Activated CD4-positive, alpha-beta T cell treated with anti-CD3 and anti-CD28 coated beads, Interleukin-2, Interleukin-4, amounts not matched to agents 100 ng/mL and 50 ng/mL, durations not matched to agents 16 hours and 8 hours (primary cell): ENCODE results near the gene GPC1.
"Not testable (repeated sequence)": the region's sequence is repeated elsewhere in the genome, so short reads cannot be mapped to it uniquely, and the experiment has no call there.

Experiments
- DNase-seq: peaks from one replicate; pipeline ENCODE4 v3.0.0-alpha.2; 2020; ENCODE audit warnings: low spot score

GPC1 gene

GRCh38 chr2:240468303-240469238, 33.1 kb downstream of the GPC1 start:
- DNase-seq, result no peak

GRCh38 chr2:240469239-240469636, 33.8 kb downstream of the GPC1 start:
- no peak for DNase-seq

- DNase-seq, result no peak
Observed at GRCh38 chr2:240469740-240470139, 34.3 kb downstream of the GPC1 start.

GRCh38 chr2:240472078-240472790, 36.8 kb downstream of the GPC1 start:
- DNase-seq, result no peak

GRCh38 chr2:240473211-240473610, 37.7 kb downstream of the GPC1 start:
- no peak for DNase-seq

- no peak for DNase-seq
Observed at GRCh38 chr2:240477916-240478315, 42.5 kb downstream of the GPC1 start.

GRCh38 chr2:240478346-240479110, 43.1 kb downstream of the GPC1 start:
- DNase-seq, result no peak

- no peak for DNase-seq
Observed at GRCh38 chr2:240479111-240479501, 43.6 kb downstream of the GPC1 start.

GRCh38 chr2:240480834-240481623, 45.6 kb downstream of the GPC1 start:
- no peak for DNase-seq

- DNase-seq, result no peak
Observed at GRCh38 chr2:240481720-240482119, 46.3 kb downstream of the GPC1 start.

GRCh38 chr2:240482141-240482540, 46.7 kb downstream of the GPC1 start:
- DNase-seq, result no peak

- no peak for DNase-seq
Observed at GRCh38 chr2:240491483-240491882, 56.0 kb downstream of the GPC1 start.

- DNase-seq, result no peak
Observed at GRCh38 chr2:240494194-240494793, 58.8 kb downstream of the GPC1 start.

- DNase-seq, result not testable (repeated sequence)
Observed at GRCh38 chr2:240494942-240495341, 59.5 kb downstream of the GPC1 start.

- not testable (repeated sequence) for DNase-seq
Observed at GRCh38 chr2:240497082-240497481, 61.6 kb downstream of the GPC1 start.

- no peak for DNase-seq
Observed at GRCh38 chr2:240498171-240498957, 62.9 kb downstream of the GPC1 start.

- DNase-seq, result no peak
Observed at GRCh38 chr2:240498958-240499260, 63.4 kb downstream of the GPC1 start.

GRCh38 chr2:240499309-240500301, 64.1 kb downstream of the GPC1 start:
- no peak for DNase-seq
